SK-N-SH (cell line): ENCODE data around the gene THAP3.

Experiments
- EP300 ChIP-seq, 2 experiments: IDR thresholded peaks; 2 replicates each; pipeline versions ENCODE4 v1.4.0 to v1.6.1; 2012; ENCODE audit warnings: borderline replicate concordance in 1 of 2, low read depth in 1 of 2, low read length in 1 of 2
- GABPA ChIP-seq: IDR thresholded peaks from 2 replicates; pipeline ENCODE4 v1.4.0; 2012; ENCODE audit warnings: low read depth, mild to moderate bottlenecking
- MXI1 ChIP-seq: IDR thresholded peaks from 2 replicates; pipeline ENCODE4 v1.6.1; 2012; ENCODE audit warnings: mild to moderate bottlenecking, low read depth, low read length, improper control_type of control experiment
- RAD21 ChIP-seq: IDR thresholded peaks from 2 replicates; pipeline ENCODE4 v1.6.1; 2012; ENCODE audit warnings: mild to moderate bottlenecking, low read length
- RCOR1 ChIP-seq: fragments of 150-350 bp; IDR thresholded peaks from 2 replicates; pipeline ENCODE4 v1.6.1; 2017; ENCODE audit warnings: antibody characterized with exemption, low read length
- REST ChIP-seq: IDR thresholded peaks from 2 replicates; pipeline ENCODE4 v1.6.1; 2012; ENCODE audit warnings: mild to moderate bottlenecking, low read depth, low read length, moderate library complexity
- RFX5 ChIP-seq: IDR thresholded peaks from 2 replicates; pipeline ENCODE4 v1.6.1; 2012; ENCODE audit warnings: mild to moderate bottlenecking, improper control_type of control experiment, low read length
- SIN3A ChIP-seq: IDR thresholded peaks from 2 replicates; pipeline ENCODE4 v1.6.1; 2012; ENCODE audit warnings: low read depth, mild to moderate bottlenecking, low read length, moderate library complexity, borderline replicate concordance
- TF ChIP-seq, protein P1 (sequence below): fragments of 200-600 bp; sonication (generic); IDR thresholded peaks from 2 replicates; pipeline ENCODE4 v1.6.1; 2017; ENCODE audit warnings: antibody characterized with exemption, mild to moderate bottlenecking, moderate library complexity
- TF ChIP-seq, protein P2 (sequence below): fragments of 150-350 bp; IDR thresholded peaks from 2 replicates; pipeline ENCODE4 v1.6.1; 2017; ENCODE audit warnings: antibody characterized with exemption, low read length, low read depth, borderline replicate concordance

- TF ChIP-seq, protein P1, sequence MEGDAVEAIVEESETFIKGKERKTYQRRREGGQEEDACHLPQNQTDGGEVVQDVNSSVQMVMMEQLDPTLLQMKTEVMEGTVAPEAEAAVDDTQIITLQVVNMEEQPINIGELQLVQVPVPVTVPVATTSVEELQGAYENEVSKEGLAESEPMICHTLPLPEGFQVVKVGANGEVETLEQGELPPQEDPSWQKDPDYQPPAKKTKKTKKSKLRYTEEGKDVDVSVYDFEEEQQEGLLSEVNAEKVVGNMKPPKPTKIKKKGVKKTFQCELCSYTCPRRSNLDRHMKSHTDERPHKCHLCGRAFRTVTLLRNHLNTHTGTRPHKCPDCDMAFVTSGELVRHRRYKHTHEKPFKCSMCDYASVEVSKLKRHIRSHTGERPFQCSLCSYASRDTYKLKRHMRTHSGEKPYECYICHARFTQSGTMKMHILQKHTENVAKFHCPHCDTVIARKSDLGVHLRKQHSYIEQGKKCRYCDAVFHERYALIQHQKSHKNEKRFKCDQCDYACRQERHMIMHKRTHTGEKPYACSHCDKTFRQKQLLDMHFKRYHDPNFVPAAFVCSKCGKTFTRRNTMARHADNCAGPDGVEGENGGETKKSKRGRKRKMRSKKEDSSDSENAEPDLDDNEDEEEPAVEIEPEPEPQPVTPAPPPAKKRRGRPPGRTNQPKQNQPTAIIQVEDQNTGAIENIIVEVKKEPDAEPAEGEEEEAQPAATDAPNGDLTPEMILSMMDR: no peak
- TF ChIP-seq EP300 (IDR thresholded peaks at IDR 0.05; ENCODE audit: borderline replicate concordance in 1 of 2, low read depth in 1 of 2, low read length in 1 of 2): no peak
- TF ChIP-seq SIN3A: no peak
- TF ChIP-seq MXI1: no peak
- TF ChIP-seq GABPA: no peak
- TF ChIP-seq RAD21: no peak
- no peak for TF ChIP-seq RFX5
- TF ChIP-seq RCOR1: no peak
- TF ChIP-seq, protein P2, sequence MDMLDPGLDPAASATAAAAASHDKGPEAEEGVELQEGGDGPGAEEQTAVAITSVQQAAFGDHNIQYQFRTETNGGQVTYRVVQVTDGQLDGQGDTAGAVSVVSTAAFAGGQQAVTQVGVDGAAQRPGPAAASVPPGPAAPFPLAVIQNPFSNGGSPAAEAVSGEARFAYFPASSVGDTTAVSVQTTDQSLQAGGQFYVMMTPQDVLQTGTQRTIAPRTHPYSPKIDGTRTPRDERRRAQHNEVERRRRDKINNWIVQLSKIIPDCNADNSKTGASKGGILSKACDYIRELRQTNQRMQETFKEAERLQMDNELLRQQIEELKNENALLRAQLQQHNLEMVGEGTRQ: no peak
- TF ChIP-seq REST: no peak
Measured at GRCh38 chr1:6675941-6676340, 51.3 kb downstream of the THAP3 start.
